ENCODE results near the gene PPP6R2. TPM values are rescaled to one million over a fixed set of nuclear protein-coding genes. Genes with fewer than 3 reads are reported as not detected.

Gene PPP6R2
- total RNA-seq, 1 experiment from 2014 or later: 42.6 TPM

GRCh38 chr22:50471962-50472361 is 128.8 kb downstream of the PPP6R2 start:
- Histone ChIP-seq H3K79me1 (ENCODE audit: insufficient read depth, low read depth, low read length, poor library complexity, severe bottlenecking) (peaks cover 19% of the 10 kb centered on the region), H3K14ac (ENCODE audit: insufficient read depth, low read length) (no peak overlapping the region), H2BK12ac (ENCODE audit: insufficient read length, low read depth, low read length) (no peak overlapping the region), H4K8ac (replicated peaks; ENCODE audit: insufficient read length, low read depth, low read length) (no peak overlapping the region), H3K4me1 (ENCODE audit: insufficient read depth, low read length) (no peaks in the 10 kb centered on the region; the same call in 1 of the 2 replicates), H2BK20ac (ENCODE audit: low read depth, low read length, poor library complexity, severe bottlenecking) (no peak overlapping the region), H3T11ph (ENCODE audit: low read length) (no peak overlapping the region), H3K9me3 (ENCODE audit: control insufficient read depth, low read depth, low read length) (no peaks in the 10 kb centered on the region), H3K9ac (ENCODE audit: extremely low read depth, insufficient read length, low read length) (no peak overlapping the region), H4K91ac (ENCODE audit: insufficient read length, low read depth, low read length) (no peak overlapping the region), H3K56ac (ENCODE audit: insufficient read length, low read depth, low read length) (no peak overlapping the region), H3K79me2 (ENCODE audit: insufficient read depth, low read length) (peaks cover 16% of the 10 kb centered on the region; the same call in 1 of the 2 replicates), H4K5ac (ENCODE audit: insufficient read length, low read depth, low read length) (no peak overlapping the region), H3K4ac (ENCODE audit: low read depth, low read length) (no peak overlapping the region), H2BK120ac (ENCODE audit: low read depth, low read length, poor library complexity, severe bottlenecking) (no peak overlapping the region), H3K23ac (ENCODE audit: insufficient read length, low read depth, low read length) (no peak overlapping the region), H3K23me2 (ENCODE audit: insufficient read length, low read depth, low read length, poor library complexity, severe bottlenecking) (peaks cover 11% of the 10 kb centered on the region), H3K27ac (ENCODE audit: insufficient read length, low read depth, low read length) (no peak overlapping the region), H3K18ac (ENCODE audit: insufficient read length, low read depth, low read length) (no peak overlapping the region), H3K27me3 (ENCODE audit: insufficient read depth, low read length) (no peaks in the 10 kb centered on the region), H3K4me2 (ENCODE audit: insufficient read depth, insufficient read length, low read length) (no peak overlapping the region), H2AFZ (ENCODE audit: low read length) (no peak overlapping the region), H2BK15ac (ENCODE audit: low read depth, low read length) (no peak overlapping the region), H2AK5ac (ENCODE audit: insufficient read length, low read length) (no peak overlapping the region), H2BK5ac (ENCODE audit: insufficient read length, low read length) (no peak overlapping the region), H4K20me1 (ENCODE audit: control insufficient read depth, insufficient read depth, insufficient read length) (peaks cover 4% of the 10 kb centered on the region)
- Mint-ChIP-seq H3K27ac (no peak overlapping the region), H3K9me3 (no peaks in the 10 kb centered on the region), H3K4me1 (peaks cover 34 to 35% of the 10 kb centered on the region in 2 experiments), H3K36me3 (ENCODE audit: insufficient read depth in 1 of 3, low read depth in 3 of 3) (peaks cover 3 to 13% (median 3%) of the 10 kb centered on the region in 3 experiments), H3K4me3 (no peak overlapping the region; a peak in 1 of 5 replicates), H3K27me3 (ENCODE audit: low read depth) (peaks cover 7% of the 10 kb centered on the region; the same call in 1 of the 2 replicates)
- no peak for TF ChIP-seq CTCF (conservative IDR thresholded peaks at IDR 0.05)
- DNase-seq: no peak
- WGBS (ENCODE audit: extremely low coverage, insufficient read length, low lambda C conversion rate): no CpG with 5 or more reads among the region's 5 CpGs

Data from H9 (cell line).